Activated naive CD4-positive, alpha-beta T cell treated with Interleukin-2 at 50 U/mL for 16 hours (primary cell): ENCODE results near the gene ANGPTL2.
"Not testable (repeated sequence)": the region's sequence is repeated elsewhere in the genome, so short reads cannot be mapped to it uniquely, and the experiment has no call there.

Experiments used
- DNase-seq: peaks from one replicate; pipeline ENCODE4 v3.0.0-alpha.2; 2020

The ANGPTL2 gene

GRCh38 chr9:127122176-127123063 lies at the start of gene ANGPTL2:
Gene ANGPTL2 (minus strand): TSS chr9:127122635. CDS start chr9:127108731, 13,904 bp downstream.
- no peak for DNase-seq

DNA sequence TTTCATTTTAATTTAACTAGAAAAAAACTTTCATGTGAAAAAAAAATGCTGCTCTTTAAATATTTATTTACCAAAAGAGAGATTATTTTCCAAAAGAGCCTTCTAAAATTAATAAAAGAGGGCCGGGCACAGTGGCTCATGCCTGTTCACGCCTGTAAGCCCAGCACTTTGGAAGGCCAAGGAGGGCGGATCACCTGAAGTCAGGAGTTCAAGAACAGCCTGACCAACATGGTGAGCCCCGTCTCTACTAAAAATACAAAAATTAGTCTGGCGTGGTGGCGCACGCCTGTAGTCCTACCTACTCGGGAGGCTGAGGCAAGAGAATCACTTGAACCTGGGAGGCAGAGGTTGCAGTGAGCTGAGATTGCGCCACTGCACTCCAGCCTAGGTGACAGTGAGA lies 48.9 kb upstream of the ANGPTL2 start:
- DNase-seq, result not testable (repeated sequence)

GRCh38 chr9:127170652-127171051 lies 48.2 kb upstream of the ANGPTL2 start:
- DNase-seq, result no peak

DNA sequence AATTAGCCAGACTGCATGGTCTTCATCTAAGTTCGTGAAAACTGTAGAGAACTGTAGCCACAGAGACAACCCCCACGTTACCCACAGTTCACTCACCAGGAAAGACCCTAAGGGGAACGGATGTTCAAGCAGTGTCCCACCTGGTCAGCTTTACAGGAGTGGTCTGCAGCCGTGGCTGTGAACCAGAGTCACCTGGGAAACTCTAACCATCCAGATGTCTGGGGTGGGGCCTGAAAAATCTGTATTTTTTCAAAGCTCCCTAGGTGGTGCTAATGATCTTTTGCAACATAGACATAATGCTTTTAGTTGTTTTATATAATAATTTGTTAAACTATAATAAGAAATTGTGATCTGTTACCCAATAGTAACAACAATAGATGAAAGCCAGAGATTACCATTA lies 47.7 kb upstream of the ANGPTL2 start:
- DNase-seq, result no peak

DNA sequence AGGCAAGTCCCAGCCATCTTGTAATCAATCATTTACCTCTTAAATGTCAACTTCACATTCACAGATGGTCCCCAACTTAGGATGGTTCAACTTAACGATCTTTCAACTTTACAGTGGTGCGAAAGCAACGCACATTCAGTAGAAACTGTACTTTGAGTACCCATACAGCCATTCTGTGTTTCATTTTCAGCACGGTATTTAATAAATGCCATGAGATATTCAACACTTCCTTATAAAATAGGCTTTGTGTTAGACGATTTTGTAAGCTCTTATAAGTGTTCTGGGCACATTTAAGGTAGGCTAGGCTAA lies 47.1 kb upstream of the ANGPTL2 start:
- no peak for DNase-seq

DNA sequence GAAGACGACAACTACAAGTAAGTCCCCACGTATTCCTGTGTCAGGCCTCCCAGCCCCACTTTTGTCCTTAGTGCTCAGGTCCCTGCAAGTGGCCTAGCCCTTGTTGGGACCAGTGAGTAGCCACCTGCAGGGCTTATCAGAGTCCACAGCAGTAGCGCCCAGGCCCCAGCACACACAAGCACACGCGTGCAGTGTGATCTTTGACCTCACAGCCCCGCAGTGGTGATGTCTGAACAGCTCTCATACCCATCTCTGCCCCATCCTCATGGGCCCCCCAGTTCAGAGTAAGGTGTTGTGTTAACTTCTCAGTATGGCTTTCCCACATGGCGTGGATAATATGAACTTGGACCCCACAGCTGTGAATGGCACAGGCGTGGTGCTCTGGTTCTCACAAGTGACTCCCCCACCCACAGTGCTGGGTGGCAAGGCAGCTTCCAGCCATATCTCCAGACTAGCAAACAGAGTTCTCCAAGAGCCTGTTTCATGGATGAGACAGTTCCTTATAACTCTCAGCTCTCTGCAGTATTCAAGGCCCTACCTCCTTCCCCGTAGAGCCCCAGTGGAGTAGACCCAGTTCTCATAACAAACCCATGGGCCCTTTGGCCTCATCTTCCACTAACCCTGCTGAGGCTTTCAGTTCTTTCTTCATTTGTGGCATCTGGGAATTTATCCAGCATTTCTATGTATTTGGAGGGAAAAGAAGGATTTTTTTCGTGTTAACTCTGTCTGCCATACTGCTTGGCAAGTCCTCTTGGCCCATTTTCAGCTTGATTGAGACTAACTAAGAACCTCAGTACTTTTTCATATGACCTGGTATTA lies 46.5 kb upstream of the ANGPTL2 start:
- DNase-seq, result no peak

DNA sequence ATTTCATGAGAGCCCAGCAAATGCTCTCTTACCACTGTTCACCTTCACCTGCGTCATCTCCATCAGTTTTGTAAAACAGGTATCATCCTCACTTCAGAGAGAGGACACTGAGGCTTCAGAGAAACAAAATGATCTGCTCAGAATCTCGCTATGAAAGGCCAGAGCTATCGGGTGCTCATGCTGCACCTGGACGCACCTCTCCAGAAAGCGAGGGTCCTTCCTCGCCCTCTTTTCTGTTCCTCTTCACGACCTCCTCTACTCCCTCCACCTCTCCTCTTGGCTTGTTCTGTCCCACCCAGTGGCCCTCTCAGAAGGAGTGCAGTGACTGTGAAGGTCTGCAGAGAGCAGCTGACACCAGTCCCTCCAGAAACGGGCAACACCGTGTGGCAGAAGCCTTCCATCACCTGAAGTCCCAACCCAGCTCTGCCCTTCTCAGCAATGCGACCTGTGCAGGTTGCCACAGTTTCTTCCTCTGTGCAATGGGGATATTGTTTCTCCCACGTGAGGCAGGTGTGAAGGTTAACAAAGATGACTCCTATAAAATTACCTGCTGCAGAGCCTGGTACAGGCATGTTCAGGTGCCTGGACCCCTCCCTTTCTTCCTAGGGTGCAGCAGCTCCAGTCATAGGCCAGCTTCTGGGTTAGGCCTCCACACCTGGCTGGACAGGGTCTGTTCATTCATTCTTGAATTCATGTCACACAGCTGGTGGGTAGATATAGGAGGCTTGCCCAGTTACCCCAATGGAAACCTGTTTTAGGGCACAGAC lies 45.3 kb upstream of the ANGPTL2 start:
- DNase-seq, result no peak

DNA sequence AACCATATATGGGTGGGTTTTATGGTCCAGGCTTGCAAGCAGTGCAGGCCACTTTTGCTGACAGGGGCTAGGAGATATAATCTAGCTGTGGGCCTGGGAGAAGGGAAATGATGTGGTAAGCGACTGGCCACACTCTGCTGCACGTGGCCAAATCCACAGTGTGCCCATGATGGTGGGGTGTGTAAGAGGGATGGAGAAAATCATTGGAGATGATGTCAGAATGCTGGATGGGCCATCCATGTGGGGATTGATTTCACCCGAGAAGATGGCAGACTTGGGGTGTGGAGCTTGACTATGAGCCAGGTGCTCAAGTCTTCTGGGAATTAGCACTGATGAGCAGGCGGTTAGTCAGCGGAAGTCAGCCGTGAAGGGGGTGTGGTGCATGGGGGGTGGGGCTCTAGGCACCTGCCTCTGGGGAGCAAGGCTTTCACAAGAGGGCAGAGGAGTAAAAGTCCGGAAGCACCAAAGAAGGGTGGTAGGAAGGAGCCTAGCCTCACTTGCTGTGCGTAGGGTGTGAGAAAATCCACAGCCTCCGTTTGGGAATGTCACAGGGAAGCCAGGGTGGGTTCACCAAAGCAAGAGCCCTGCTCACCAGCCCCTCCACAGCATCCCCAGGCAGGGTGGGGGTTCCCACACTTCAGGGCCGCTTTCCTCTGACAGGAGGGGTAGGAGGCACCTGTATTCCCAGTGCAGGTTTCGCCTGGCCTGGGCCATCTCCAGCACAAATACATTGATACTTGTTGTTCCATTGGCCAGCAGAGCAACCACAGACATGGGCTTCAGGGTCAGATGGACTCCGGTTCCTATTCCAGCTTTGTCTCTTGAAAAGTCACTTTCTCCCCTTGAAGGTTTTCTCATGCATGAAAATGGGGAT lies 44.5 kb upstream of the ANGPTL2 start:
- DNase-seq, result no peak

DNA sequence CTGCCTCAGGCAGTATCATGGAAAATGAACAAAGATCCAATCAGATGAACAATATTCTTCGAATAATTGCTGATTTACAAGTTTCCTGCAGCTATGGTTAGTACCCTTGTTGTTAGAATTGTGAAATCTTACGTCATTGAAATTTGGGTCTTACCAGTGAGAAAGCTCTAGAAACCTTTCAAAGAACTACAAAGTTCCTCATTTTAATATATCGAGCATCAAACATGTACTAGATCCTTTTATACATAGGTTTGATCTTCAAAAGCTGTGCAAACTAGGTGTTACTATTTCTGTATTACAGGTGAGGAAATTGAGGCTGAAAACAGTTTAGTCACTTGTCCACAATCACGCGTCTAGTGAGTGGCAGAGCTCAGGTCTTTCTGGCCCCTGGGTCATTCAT lies 43.7 kb upstream of the ANGPTL2 start:
- no peak for DNase-seq

- no peak for DNase-seq
These were observed 42.7 kb upstream of the ANGPTL2 start for GRCh38 chr9:127165116-127165515.

DNA sequence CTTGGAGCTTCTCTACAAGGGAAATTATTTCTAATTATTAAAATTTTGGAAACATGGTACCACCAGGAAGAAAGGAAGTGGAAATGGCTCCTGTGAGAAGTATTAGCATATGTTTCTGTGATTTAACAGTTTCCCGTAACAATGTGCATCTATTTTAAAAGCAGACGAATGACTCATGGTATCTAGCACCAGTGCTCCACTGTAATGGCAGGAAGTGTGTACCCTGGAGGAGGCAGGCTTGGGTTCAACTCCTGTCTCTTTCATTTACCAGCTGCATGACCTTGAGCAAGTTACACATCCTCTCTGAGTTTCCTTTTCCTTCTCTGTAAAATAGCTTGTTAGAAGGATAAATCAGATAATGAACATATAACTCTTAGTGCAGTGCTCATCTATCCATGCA lies 41.0 kb upstream of the ANGPTL2 start:
- DNase-seq, result no peak

GRCh38 chr9:127162864-127163365 lies 40.5 kb upstream of the ANGPTL2 start:
- no peak for DNase-seq

DNA sequence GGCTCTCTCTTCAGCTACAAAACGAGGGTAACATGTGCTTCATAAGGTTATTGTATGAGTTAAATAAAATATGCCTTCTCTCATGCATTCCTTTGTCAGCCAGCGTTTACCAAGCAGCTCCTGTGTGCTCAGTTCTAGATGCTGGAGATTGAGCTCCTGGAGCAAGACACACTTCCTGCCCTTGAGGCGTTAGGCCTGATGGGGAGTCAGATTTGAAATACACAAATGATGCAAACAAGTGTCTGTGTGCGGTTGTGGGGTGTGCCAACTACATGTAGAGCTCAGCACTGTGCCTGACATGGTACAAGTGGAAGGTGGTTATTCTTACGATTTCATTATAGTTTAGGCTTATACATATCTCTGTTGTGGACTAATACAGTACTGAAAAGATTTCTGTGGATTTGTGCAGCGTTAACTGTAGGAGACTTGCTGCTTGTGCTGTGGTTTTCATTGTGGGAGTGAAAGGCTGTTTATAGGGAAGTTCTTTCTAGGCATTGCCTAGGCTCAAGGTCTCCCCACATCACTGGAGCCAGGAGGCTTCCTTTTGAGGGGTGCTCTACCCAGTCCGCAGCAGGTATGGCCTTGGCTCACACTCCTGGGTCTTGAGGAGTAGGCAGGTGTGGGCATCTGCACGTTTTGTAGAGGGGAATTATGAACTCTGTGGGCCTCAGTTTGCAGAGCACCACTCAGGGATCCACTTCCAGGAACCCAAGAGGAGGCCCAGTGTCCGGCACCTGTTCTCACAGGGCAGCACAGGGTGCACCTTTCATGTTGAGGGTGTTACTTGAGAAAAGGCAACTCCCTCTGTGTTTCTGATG lies 39.8 kb upstream of the ANGPTL2 start:
- no peak for DNase-seq

GRCh38 chr9:127161081-127161624 lies 38.7 kb upstream of the ANGPTL2 start:
- DNase-seq, result no peak

DNA sequence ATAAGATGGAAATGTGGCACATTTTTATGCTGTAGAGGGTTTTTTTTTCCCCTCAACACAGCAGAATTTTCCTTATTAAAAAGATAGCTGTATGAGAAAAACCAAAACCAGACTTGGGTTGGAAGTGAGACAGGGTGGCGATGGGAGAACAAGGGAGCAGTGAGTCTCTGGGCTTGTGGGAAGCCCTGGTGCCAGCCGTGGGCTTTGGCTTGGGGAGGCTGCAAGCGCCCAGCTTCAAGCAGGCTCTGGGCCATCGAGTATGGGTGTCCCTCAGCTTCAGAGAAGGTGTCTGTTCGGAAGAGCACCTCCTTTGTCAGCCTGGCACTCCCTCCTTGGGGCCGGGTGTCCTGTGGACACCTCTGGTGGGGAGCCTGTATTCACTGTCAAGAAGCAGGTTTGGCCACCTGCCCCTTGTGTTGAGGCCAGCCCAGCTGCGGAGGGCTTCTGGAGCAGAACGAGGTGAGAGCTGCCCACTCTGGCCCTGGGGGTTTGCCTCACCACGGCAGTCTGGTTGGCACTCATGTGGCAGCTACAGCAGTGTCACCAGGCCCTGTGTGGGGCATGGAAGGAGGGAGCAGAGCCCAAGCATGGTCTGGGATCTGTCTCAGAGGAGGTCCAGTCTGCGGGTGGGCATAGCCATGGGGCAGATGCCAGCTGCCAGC lies 37.6 kb upstream of the ANGPTL2 start:
- no peak for DNase-seq

DNA sequence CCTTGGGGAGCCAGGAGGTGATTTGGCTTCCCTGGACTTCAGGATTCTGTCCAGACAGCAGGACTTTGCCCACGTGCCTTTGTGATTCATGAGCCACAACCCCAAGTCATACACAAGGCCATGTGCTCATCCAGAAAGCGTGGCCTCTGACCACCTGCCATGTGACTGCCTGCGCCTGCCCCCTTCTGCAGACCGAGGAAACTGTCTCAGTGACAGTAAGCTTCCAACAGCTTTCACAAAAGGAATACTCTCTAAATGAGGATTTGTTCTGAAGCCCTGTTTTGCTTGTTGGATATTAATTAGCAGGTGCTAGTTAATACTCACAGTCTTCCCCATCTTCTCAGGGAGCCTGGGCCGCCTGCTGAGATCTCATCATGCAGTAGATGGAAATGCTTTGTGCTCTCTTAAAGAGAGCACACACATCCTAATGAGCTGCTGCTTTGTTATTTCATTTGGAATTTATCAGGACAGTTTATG lies 36.9 kb upstream of the ANGPTL2 start:
- no peak for DNase-seq

DNA sequence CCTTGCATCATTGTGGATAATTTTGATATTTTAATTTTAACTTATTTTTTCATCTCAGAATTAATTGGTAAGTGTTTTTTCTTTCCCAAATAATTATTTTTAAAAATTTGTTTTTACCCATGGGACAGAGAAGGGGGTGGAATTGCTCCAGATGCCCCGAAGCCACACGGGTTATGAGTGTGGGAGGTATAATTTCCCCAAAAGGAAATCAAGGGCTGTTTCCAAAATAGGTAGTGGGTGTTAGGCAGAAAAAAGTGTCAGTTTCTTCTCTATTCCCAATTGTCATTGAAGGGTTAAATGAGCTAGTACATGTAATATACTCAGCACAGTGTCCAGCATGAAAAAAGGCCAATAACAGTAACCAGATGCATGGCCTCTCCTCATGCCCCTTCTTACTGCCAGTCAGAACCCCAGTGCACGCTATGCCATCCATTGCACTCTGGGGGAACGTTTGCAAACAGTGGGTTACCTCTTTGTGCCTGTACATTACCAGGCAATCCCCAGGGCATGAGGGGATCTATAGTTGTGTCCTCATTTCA lies 36.4 kb upstream of the ANGPTL2 start:
- no peak for DNase-seq

DNA sequence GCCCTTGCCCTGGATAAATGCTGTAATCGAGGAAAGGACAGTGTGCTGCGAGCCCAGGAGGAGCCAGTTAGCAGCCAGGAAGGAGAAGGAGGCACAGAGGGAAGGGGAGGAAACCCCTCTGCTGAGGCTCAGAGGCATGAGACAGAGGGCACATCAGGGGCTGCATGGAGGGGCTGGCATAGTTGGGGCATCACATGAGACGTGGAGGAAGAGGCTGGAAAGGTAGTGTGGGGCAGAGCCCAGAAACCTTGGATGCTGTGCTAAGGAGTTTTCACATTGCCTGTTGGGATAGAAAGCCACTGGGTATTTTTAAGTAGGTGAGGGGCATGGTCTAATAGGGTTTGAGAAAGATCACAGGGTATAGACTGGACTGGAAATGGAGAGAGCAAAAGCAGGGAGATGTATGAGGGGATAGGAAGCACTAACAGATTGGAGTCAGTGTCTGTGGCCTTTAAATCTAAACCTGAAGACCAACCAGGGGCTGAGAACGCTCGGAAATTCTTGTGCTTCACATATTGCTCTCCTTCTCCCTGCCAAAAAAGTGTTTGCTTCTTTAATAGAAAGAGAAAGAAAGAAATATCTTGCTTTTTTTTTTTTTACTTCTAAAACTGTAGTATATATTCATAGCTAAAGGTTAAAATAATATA lies 33.0 kb upstream of the ANGPTL2 start:
- no peak for DNase-seq
